GM04503 (cell line): Measurements from ENCODE around the gene FNDC3B.

Experiments
- DNase-seq: peaks from one replicate; pipeline ENCODE4 v3.0.0-alpha.2; 2012; ENCODE audit warnings: low read depth

The FNDC3B gene

DNA sequence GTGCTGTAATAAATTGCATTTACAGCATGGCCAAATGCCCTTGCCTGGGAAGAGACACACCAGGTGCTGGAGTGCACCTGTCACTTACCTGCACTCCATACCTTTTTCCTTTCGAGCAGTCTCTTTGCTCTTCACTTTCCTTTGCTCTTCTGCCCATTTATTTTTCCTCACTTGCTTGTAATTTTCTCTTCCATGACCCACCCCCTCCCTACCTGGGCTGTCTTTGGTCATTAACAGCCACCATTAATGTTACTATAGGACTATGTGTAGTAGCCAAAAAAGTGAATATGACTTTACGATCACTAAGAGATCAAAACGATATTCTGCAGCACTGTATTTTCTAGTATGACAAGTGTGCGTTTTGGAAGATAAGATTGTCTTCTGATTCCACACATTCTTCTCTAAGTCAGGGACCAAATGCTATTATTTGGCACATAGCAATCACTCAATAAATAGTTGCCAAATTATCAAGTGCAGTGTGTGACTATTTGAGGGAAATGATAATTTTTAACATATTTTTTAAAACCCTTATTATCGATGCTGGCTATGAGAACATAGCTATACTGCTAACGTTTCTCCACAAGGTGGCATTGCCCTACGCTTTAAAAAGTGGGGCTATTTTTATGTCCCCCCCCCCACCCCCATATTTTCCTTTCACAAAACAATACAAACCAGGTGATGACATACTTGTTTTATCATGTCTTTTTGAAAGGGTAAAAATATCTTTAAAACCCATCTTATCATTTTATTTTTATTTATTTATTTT, 294.5 kb downstream of the FNDC3B start:
- no peak for DNase-seq

DNA sequence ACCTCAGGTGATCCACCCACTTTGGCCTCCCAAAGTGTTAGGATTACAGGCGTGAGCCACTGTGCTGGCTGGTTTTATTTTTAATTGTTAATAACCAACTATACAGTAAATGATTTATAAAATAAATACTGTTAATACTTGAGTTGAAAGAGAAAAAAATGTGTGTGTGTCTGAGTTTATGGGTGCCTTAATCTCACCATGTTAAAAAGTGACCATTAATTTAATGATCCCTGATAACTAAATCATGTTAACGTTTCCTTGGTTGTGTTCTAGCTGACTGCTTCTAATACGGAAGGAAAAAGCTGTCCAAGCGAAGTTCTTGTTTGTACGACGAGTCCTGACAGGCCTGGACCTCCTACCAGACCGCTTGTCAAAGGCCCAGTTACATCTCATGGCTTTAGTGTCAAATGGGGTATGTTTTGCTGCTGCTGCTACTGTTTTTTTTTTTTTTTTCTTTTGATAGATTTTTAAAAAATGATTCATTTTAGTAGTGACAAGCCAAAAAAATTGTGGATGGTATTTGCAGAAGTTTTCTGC, 295.4 kb downstream of the FNDC3B start:
- DNase-seq = no peak

DNA sequence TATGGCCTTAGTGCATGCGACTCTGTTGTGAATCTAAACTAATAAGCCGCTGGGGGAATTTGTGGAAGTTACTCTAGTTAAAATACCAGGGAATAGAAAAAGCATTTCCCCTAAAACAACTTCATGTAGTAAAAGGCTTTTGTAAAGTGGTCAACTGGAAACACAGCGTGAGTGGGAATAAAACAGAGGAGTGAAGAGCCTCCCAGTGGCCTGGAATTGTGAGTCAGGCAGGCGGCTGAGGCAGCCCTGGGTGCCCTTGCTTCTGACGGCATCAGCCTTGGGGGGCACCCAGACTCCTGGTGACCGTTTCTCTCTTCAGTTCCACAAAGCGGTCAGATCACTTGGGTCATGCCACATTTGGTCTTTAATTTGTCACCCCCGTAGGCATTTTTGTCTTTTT, 300.5 kb downstream of the FNDC3B start:
- DNase-seq = no peak

DNA sequence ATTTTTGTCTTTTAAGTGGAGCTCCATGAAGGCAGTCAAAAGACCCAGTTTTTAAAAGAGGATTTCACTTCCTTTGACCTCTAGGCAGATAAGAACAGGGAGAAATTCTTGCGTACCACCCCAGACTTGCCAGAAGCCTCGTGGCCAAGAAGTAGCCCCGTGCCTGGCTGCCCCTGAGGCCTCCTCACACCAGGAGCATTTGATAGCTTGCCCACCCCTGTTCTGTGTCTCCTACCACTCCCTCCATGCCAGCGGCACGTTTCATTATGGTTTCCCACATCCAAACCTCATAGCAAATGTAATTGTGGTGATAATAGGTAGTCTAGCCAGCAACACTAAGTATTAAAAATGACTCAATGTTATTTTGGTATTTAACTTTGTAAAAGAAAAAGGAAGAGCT, 301.2 kb downstream of the FNDC3B start:
- DNase-seq = no peak

DNA sequence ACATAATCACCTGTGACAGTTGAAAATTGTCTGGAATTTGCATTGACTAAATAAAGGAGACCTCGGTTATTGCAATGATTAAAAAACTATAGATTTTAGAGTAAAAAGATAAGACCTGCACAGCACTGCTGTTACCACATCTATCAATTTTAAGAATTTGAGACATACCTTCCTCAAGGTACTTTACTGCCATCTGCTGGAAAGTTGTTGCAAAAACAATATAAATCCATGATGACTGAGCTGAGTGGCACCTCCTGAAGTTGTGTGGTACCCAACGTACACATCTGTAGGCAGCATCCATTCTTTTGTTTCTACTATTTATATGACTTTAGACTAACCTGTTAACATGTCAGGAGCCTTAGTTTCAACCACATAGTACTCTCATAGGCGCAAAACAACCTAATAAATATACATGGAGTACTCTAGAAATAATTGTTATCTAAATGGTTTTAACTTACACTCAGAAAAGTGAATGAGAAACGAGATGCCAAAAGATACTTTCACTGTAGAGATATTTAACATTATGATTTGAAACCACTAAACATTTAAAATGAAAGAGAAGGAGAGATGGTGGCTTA, 302.2 kb downstream of the FNDC3B start:
- DNase-seq = no peak

DNA sequence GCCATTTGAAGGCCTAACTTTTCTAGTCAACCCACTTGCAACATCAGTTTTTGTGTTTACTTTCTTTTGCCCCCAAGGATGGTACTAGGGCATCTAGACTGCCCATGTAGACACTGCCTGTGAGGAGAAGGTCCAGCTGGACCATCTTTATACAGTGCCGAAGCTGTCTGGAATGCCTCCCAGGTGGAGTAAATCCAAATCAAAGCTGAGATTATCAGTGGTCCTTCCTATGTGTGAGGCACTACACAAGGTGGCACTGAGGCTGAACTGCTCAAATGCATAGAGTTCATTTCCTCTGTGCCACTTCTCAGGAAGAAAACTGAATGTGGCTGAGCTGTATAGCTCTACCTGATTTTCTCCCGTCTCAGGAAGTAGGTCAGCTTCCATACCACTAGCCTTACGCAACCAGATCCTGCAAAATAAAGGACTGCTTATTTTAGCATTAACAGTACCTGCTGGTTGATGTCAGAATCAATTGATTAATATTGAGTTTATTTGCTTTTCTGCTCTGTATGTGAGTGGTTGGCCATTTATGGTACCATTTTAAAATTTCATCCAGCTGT, 302.8 kb downstream of the FNDC3B start:
- DNase-seq = no peak

DNA sequence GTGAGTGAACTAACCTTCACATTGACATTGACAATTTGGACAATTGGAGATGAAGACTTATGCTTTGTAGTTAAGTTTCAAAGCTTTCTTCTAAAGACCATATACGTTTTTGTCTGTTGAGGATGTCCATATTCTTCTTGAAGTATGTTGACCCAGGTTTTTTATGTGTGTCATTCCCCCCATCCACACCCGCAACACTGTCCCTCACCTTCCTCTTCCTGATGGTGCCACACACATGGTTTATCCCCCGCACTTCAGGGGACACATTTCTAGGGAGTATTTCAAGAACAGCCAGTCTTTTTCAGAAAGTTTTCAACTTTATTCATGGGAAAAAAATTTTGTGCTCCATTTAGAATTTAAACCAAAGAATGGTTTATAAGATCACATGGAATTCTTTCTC, 303.7 kb downstream of the FNDC3B start:
- DNase-seq = no peak

DNA sequence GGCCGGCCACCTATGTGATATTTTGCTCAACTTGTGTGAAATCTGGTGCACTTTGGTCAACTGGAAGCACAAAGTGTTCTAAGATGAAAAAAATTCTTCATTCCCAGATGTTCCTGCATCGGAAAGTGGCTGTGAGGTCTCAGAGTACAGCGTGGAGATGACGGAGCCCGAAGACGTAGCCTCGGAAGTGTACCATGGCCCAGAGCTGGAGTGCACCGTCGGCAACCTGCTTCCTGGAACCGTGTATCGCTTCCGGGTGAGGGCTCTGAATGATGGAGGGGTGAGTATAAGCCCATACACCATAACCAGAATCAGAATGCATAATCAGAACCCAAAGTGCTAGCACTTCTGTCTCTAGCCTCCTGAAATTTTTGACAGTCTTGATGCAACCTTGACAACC, 304.6 kb downstream of the FNDC3B start:
- no peak for DNase-seq

DNA sequence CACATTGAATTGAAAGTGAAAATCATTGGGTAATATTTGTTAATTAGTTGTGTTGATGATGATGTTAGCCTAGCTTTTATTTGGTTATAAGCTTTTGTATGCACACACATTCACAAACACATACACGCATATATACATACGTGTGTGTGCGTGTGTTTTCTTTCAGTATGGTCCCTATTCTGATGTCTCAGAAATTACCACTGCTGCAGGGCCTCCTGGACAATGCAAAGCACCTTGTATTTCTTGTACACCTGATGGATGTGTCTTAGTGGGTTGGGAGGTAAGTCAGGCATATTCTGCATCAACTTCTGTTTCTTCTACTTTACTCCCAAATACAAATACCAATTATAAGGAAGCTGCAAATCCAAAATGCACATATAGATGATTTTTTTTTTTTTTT, 306.8 kb downstream of the FNDC3B start:
- no peak for DNase-seq

DNA sequence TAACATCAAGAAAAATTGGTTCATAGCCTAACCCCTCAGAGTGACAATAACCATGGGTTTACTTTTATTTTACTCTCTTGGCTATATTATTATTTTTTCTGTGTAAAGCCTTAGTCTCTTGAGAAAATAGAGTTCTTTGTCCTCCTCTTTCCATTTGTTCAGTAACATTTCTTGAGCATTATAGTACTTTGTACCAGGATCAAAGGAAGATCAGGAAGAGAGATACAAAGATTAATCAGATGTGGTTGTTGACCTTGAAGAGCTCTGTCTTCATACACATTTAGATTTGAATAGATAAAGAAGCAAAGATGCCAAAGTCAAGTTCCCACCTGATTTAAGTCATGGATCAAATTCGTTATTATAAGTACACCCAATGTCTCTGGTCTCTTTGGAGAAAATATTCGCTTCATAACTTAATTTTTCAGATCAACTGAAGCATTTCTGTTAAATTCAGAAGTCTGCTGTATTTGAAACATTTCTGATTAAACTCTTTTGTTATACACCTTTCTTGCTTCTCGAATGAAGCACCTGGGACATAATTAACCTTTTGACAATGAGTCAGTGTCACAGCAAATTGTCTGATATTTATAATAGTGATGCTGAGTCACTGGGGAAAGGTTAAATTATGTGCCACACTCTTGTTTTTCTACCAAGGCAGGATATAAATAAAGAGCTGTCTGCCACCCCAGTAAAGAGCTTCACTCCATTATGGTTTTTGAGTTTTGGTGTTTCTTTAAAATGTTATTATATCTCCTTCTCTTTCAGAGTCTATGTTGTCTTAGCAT, 308.7 kb downstream of the FNDC3B start:
- DNase-seq = no peak

DNA sequence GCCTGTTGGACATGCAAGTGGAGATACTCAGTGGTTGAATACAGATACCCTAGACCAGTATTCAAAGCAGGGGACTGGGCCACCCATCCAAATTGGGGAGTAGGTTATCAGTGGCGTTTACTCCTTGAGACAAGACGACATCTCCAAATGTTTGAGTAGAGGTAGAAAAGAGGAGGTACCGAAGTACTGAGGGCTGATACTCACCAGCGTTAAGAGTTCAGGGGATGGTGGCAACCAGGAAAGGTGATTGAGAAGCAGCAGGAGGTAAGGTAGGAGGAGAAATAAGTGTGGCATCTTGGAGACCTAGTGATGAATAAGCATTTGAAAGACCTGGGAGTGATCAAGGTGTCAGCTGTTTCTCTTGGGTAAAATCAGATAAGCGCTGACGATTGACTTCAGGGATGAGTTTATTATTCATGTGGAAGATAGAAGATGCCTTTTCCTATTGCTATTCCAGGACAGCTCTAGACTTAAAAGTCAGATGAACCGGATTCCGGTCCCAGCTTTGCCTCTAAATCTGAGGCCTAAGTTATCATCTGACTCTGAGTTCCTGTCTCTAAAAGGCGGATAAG, 312.6 kb downstream of the FNDC3B start:
- no peak for DNase-seq

DNA sequence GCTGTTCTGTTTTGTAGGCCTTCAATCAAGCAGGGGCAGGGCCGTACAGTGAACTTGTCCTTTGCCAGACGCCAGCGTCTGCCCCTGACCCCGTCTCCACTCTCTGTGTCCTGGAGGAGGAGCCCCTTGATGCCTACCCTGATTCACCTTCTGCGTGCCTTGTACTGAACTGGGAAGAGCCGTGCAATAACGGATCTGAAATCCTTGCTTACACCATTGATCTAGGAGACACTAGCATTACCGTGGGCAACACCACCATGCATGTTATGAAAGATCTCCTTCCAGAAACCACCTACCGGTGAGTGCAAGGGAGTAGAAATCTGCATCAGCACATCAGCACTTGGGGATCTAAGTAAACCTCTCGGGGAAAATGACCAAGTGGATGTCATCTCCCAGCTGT, 313.4 kb downstream of the FNDC3B start:
- DNase-seq = no peak

DNA sequence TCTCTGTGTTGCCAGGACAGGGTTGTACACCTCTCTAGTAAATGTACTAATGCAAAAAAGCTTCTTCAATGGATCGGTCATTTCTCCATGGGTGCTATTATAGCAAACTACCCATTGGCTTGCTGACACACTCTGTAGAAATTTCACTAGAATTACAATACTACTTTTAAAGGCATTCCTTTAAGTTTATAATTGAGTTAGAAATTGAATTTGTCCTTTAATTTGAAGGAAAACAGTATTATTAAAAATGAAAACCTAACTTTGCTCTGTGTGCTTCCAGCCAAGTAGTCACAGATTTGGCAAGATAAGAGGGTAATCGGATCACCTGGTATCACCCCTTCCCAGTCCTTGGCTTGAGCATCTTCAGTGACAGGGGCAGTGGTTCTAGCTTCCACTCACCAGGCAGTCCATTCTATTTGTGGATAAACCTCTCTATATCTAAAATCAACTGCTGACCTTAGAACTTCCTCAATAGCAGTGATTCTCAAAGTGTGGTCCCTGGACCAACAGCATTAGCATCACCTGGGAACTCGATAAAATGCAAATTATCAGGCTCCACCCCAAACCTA, 315.6 kb downstream of the FNDC3B start:
- no peak for DNase-seq

DNA sequence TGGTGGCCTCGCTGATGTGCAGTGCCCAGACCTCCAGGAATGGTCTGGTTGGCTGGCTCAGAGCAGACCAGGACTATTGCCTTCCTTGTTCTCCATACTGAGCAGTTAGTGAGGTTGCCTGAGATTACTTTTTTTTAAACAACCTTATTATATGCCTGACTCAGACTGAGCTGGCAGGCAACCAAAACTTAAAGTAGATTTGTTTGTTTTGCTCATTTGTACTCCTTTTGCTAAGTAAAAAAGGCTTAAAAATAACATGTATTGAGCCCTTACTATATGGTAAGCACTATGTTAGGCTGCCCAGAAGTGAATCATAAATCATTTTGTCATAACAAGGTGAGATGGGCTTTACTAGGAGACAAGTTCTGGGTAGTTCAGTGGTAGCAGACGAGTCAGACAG, 316.5 kb downstream of the FNDC3B start:
- peak; percentile 68 for DNase-seq

DNA sequence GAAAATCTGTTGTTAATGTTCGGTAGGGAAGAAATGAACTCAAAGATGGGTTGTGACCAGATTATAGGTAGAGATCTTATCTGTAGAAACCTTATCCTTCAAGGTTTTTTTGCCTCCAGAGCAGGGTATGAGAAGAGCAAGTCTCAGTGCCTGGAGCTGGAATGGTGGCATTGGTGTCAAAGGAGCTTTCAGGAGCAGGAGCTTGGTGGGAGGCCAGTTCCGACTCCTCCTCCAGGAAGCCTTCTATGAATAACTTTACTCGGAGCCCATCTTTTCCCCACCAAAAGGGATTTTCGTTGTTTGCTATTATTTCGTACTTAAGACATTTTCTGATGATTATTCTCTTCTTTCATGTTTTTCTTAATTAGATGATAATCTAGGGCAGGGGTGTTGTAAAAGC, 317.0 kb downstream of the FNDC3B start:
- no peak for DNase-seq

DNA sequence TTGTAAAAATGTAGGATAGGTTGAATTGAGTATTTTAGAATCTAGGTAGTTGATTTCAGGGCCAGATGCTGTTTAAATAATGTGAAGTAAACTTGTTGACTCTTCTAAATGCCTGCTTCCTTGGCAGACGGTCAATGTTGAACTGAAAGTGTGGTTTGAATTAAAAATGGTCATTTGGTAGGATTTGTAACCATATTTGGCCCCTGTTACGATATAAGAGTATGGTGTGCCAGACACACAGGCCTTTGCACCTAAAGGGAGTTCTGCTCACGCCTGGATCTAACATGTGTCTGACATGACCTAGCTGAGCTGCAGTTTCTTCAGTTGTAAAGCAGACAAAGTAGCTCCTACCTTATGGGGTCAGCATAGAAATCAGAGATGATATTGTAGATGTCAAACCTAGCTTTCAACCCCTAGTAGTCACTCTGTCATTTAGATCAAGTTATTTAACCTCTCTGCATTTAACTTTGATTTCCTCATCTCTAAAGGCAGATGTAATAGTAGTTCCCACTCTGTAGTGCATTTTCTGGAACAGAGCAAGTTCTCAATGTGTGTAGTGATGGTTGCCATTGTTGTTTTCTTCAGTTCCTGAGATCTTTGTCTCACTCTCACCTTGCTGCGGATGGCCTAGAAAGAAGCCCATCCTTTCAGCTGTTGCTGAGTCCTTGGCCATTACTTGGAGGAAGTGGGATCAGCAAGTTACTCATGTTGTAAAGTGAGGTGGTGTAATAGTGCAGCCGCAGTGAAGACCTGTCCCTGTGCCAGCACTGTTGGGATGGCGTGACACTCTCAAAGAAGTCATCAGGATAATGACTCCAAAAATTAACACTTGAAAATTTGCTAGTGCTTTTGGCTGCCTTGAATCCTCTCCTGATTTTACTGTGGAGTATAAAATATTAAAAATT, 318.7 kb downstream of the FNDC3B start:
- peak; percentile 28 for DNase-seq

DNA sequence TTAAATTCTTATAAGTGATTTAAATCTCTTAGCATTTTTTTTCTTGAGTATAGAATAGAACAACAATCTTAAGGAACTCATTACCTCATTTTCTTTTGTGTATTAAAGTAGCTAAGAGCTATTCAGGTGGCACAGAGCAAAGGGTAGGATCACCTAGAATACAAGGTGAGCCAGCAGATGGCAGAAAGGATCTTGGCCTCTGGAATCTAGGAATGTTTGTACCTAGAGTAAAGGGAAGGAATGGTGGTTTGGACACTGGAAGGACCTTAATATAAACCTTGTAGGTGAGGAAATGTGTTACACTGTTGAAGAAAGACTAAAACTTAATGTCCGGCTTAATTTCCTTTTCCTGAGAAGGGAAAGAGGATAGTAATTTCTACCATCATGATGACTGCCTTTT, 319.9 kb downstream of the FNDC3B start:
- DNase-seq = no peak

DNA sequence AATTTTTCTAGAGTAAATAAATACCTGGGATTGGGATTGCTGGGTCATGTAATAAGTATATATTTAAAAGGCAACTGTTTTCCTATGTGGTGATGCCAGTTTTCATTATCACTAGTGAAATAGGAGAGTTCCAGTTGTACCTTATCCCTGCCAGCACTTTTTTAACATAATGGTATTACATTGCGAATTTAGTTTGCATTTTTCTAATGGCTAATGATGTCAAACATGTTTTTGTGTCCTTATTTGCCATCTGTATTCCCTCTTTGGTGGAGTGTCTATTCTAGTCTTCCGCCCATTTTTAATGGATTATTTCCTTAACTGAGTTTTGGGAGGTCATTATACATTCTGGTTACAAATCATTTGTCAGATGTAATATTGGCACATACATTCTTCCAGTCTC, 320.6 kb downstream of the FNDC3B start:
- no peak for DNase-seq

DNA sequence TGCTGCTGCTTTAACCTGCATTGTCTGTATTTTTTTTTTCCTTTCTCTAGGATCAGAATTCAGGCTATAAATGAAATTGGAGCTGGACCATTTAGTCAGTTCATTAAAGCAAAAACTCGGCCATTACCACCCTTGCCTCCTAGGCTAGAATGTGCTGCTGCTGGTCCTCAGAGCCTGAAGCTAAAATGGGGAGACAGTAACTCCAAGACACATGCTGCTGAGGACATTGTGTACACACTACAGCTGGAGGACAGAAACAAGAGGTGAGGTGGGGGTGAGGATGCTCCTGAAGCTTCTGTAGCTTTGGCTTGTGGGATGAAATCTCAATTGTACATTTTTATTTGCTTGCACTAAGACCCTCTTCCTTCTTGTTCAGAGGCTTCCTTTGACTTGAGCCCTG, 323.2 kb downstream of the FNDC3B start:
- no peak for DNase-seq

DNA sequence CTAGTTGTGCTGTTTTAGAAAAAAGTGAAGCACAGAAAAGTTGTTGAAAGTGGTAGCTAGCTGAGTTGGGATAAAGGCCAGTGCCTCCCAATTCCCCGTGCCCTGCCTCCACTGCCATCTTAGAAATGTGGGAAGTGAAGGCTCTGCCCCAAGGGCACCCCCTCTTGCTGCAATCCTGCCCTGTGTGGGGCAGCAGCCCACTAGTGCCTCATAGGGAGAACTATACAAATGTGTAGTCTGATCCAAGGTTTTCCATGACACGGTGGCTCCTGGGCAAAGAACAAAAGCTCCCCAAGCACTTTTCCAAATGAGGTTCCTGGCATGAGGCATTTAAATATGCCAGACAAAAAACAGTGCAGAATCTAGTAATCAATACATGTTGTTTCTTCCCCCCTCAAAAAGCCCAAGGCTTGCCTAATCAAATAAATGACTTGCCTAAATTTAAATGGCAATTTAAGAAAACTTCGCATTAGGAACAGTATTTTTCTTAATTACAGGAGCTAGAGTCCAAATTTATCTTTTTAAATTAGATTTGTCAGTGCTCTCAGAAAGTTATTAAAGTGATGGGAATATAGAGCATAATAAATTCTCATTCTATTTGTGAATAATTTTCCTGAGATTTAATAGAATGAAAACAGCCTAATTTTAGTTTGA, 325.1 kb downstream of the FNDC3B start:
- no peak for DNase-seq
